Inferior parietal cortex (tissue), 1 donor: Measurements from ENCODE around the gene ALDH1L2.
A peak's percentile ranks its signal among the peaks of the same experiment; 100 is the strongest.

Source experiments
- DNase-seq: peaks from one replicate; pipeline ENCODE4 v3.0.0-alpha.2; 2016; ENCODE audit errors: extremely low spot score

Gene ALDH1L2

GRCh38 chr12:105083551-105084105 lies 630 bp downstream of the ALDH1L2 start:
- peak; percentile 52 for DNase-seq

- no peak for DNase-seq
Measured at GRCh38 chr12:105083031-105083430, 1.2 kb downstream of the ALDH1L2 start.

GRCh38 chr12:105078712-105079570 lies 5.3 kb downstream of the ALDH1L2 start:
- DNase-seq: no peak

GRCh38 chr12:105077435-105077834 lies 6.8 kb downstream of the ALDH1L2 start:
- DNase-seq: no peak

- no peak for DNase-seq
Measured at GRCh38 chr12:105076913-105077312, 7.3 kb downstream of the ALDH1L2 start.

- no peak for DNase-seq
Measured at GRCh38 chr12:105076098-105076497, 8.2 kb downstream of the ALDH1L2 start.

GRCh38 chr12:105072888-105073488 lies 11.3 kb downstream of the ALDH1L2 start:
- DNase-seq: no peak

GRCh38 chr12:105071981-105072380 lies 12.3 kb downstream of the ALDH1L2 start:
- no peak for DNase-seq

- no peak for DNase-seq
Measured at GRCh38 chr12:105069936-105070702, 14.1 kb downstream of the ALDH1L2 start.

GRCh38 chr12:105067511-105068031 lies 16.7 kb downstream of the ALDH1L2 start:
- DNase-seq: no peak

GRCh38 chr12:105064564-105065178 lies 19.6 kb downstream of the ALDH1L2 start:
- no peak for DNase-seq

- DNase-seq: no peak
Measured at GRCh38 chr12:105060715-105061378, 23.4 kb downstream of the ALDH1L2 start.

GRCh38 chr12:105057174-105057573 lies 27.1 kb downstream of the ALDH1L2 start:
- DNase-seq: peak; percentile 5

- DNase-seq: peak; percentile 94
Measured at GRCh38 chr12:105053116-105053572, 31.1 kb downstream of the ALDH1L2 start.

GRCh38 chr12:105051981-105052380 lies 32.3 kb downstream of the ALDH1L2 start:
- no peak for DNase-seq

- DNase-seq: no peak
Measured at GRCh38 chr12:105048315-105048714, 35.9 kb downstream of the ALDH1L2 start.

- DNase-seq: no peak
Measured at GRCh38 chr12:105047308-105047707, 37.0 kb downstream of the ALDH1L2 start.

- DNase-seq: peak; percentile 10
Measured at GRCh38 chr12:105041186-105041585, 43.1 kb downstream of the ALDH1L2 start.

GRCh38 chr12:105040476-105040875 lies 43.8 kb downstream of the ALDH1L2 start:
- DNase-seq: no peak

GRCh38 chr12:105036937-105037649 lies 47.2 kb downstream of the ALDH1L2 start:
- no peak for DNase-seq
